ENCODE data around the gene EMID1. TPM values are rescaled to one million over a fixed set of nuclear protein-coding genes. Genes with fewer than 3 reads are reported as not detected.

The EMID1 gene
- total RNA-seq, 1 experiment from 2014 or later = 10.0 TPM

- no peaks in the 10 kb centered on the region for H3K4me1 ChIP-seq
- no peaks in the 10 kb centered on the region; the same call in 1 of the 2 replicates for H3K9me3 ChIP-seq
- TF ChIP-seq CTCF (IDR thresholded peaks at IDR 0.05; ENCODE audit: insufficient read depth in 1 of 2, low read depth in 1 of 2, low read length in 1 of 2, severe bottlenecking in 1 of 2, unreplicated experiment in 1 of 2) = no peak
- H3K9me3 Mint-ChIP-seq (ENCODE audit: unreplicated experiment) = no peaks in the 10 kb centered on the region
- no peak for DNase-seq
- H3K36me3 Mint-ChIP-seq (ENCODE audit: insufficient read depth, unreplicated experiment) = no peaks in the 10 kb centered on the region
- ChIA-PET POLR2A (interaction anchor here (0.7 kb wide), 1 partner anchor 18 kb away, joined by 6 read pairs; no protein-coding TSS in a partner anchor), CTCF (interaction anchor here (1.2 kb wide), 1 partner anchor 61 kb away, joined by 3 read pairs; no protein-coding TSS in a partner anchor)
- BruUV-seq (replicated peaks) = no TSS peak
- H3K27me3 Mint-ChIP-seq (ENCODE audit: insufficient read depth, unreplicated experiment) = no peaks in the 10 kb centered on the region
- H3K27ac Mint-ChIP-seq (ENCODE audit: unreplicated experiment) = no peak overlapping the region
- H3K36me3 ChIP-seq (ENCODE audit: control insufficient read depth, insufficient read depth, low read length) = no peaks in the 10 kb centered on the region
- H3K4me3 ChIP-seq (ENCODE audit: low read depth, low read length) = no peak overlapping the region
- intact Hi-C loops (cut with micrococcal nuclease; ENCODE audit: unreplicated experiment) = no loop called here
- no peaks in the 10 kb centered on the region; the same call in 1 of the 2 replicates for H3K27me3 ChIP-seq (replicated peaks; ENCODE audit: control insufficient read depth, insufficient read depth, low read length)
- H3K4me3 Mint-ChIP-seq (ENCODE audit: unreplicated experiment) = no peak overlapping the region
- H3K4me1 Mint-ChIP-seq (ENCODE audit: low read depth, unreplicated experiment) = no peaks in the 10 kb centered on the region
These were observed 21.5 kb upstream of the EMID1 start for GRCh38 chr22:29183971-29184848.

- no peak for DNase-seq
- Mint-ChIP-seq H3K9me3 (ENCODE audit: unreplicated experiment) (no peaks in the 10 kb centered on the region), H3K27me3 (ENCODE audit: insufficient read depth, unreplicated experiment) (no peaks in the 10 kb centered on the region), H3K36me3 (ENCODE audit: insufficient read depth, unreplicated experiment) (no peaks in the 10 kb centered on the region), H3K27ac (ENCODE audit: unreplicated experiment) (no peak overlapping the region), H3K4me3 (ENCODE audit: unreplicated experiment) (no peak overlapping the region), H3K4me1 (ENCODE audit: low read depth, unreplicated experiment) (no peaks in the 10 kb centered on the region)
- Histone ChIP-seq H3K27me3 (replicated peaks; ENCODE audit: control insufficient read depth, insufficient read depth, low read length) (no peaks in the 10 kb centered on the region; the same call in 1 of the 2 replicates), H3K4me1 (no peaks in the 10 kb centered on the region), H3K9me3 (no peaks in the 10 kb centered on the region), H3K4me3 (ENCODE audit: low read depth, low read length) (no peak overlapping the region), H3K36me3 (ENCODE audit: control insufficient read depth, insufficient read depth, low read length) (no peaks in the 10 kb centered on the region)
- CTCF ChIA-PET = interaction anchor here (1.2 kb wide), 1 partner anchor 61 kb away, joined by 3 read pairs; no protein-coding TSS in a partner anchor
- BruUV-seq (replicated peaks) = no TSS peak
- intact Hi-C loops (cut with micrococcal nuclease; ENCODE audit: unreplicated experiment) = no loop called here
- POLR2A ChIA-PET = no interaction called here
- TF ChIP-seq CTCF (IDR thresholded peaks at IDR 0.05; ENCODE audit: insufficient read depth in 1 of 2, low read depth in 1 of 2, low read length in 1 of 2, severe bottlenecking in 1 of 2, unreplicated experiment in 1 of 2) = no peak
These were observed 20.7 kb upstream of the EMID1 start for GRCh38 chr22:29184849-29185490.

GRCh38 chr22:29186302-29186701 lies 19.4 kb upstream of the EMID1 start:
- no peaks in the 10 kb centered on the region for H3K4me1 Mint-ChIP-seq (ENCODE audit: low read depth, unreplicated experiment)
- H3K36me3 Mint-ChIP-seq (ENCODE audit: insufficient read depth, unreplicated experiment) = no peaks in the 10 kb centered on the region
- H3K4me3 ChIP-seq (ENCODE audit: low read depth, low read length) = no peak overlapping the region
- TF ChIP-seq CTCF (IDR thresholded peaks at IDR 0.05; ENCODE audit: insufficient read depth in 1 of 2, low read depth in 1 of 2, low read length in 1 of 2, severe bottlenecking in 1 of 2, unreplicated experiment in 1 of 2) = no peak
- POLR2A ChIA-PET = no interaction called here
- no peaks in the 10 kb centered on the region for H3K36me3 ChIP-seq (ENCODE audit: control insufficient read depth, insufficient read depth, low read length)
- CTCF ChIA-PET = no interaction called here
- no peak overlapping the region for H3K4me3 Mint-ChIP-seq (ENCODE audit: unreplicated experiment)
- H3K27me3 ChIP-seq (replicated peaks; ENCODE audit: control insufficient read depth, insufficient read depth, low read length) = no peaks in the 10 kb centered on the region; the same call in 1 of the 2 replicates
- no peaks in the 10 kb centered on the region for H3K27me3 Mint-ChIP-seq (ENCODE audit: insufficient read depth, unreplicated experiment)
- intact Hi-C loops (cut with micrococcal nuclease; ENCODE audit: unreplicated experiment) = no loop called here
- no peak for DNase-seq
- no peaks in the 10 kb centered on the region for H3K9me3 ChIP-seq
- H3K27ac Mint-ChIP-seq (ENCODE audit: unreplicated experiment) = no peak overlapping the region
- no peaks in the 10 kb centered on the region for H3K9me3 Mint-ChIP-seq (ENCODE audit: unreplicated experiment)
- no peaks in the 10 kb centered on the region for H3K4me1 ChIP-seq
- no TSS peak for BruUV-seq (replicated peaks)
